CD8-positive, alpha-beta memory T cell (primary cell): Measurements from ENCODE around the gene PGS1. TPM values are rescaled to one million over a fixed set of nuclear protein-coding genes. Genes with fewer than 3 reads are reported as not detected.

ENCODE experiments used
- CTCF ChIA-PET: fragments of 350-600 bp; sonication (Branson Sonifier 250); formaldehyde crosslinking; loops from one replicate; lab custom pipeline; 2021; ENCODE audit warnings: antibody characterized with exemption; lab: Charles Lee
- POLR2A ChIA-PET: fragments of 350-600 bp; sonication (Branson Sonifier 250); formaldehyde crosslinking; loops from one replicate; lab custom pipeline; 2021; ENCODE audit warnings: antibody characterized with exemption; lab: Charles Lee
- DNase-seq, 5 donors: peaks; one replicate each; pipeline versions ENCODE4 v3.0.0 to v3.0.0-alpha.2; 2020 to 2022; ENCODE audit warnings: mixed read lengths in 1 of 5
- H3K27ac ChIP-seq: one replicate; pipeline ENCODE4 v1.7.0; 2013; ENCODE audit warnings: low read depth, mild to moderate bottlenecking, low read length, moderate library complexity
- H3K27me3 ChIP-seq: 2 replicates; pipeline ENCODE4 v1.7.0; 2013; ENCODE audit warnings: low read length, mild to moderate bottlenecking; ENCODE audit not compliant: insufficient read depth, poor library complexity, severe bottlenecking
- H3K36me3 ChIP-seq: 2 replicates; pipeline ENCODE4 v1.7.0; 2013; ENCODE audit warnings: mild to moderate bottlenecking, low read length, moderate library complexity; ENCODE audit not compliant: insufficient read depth
- H3K4me1 ChIP-seq: 2 replicates; pipeline ENCODE4 v1.7.0; 2013; ENCODE audit warnings: mild to moderate bottlenecking, low read length, moderate library complexity; ENCODE audit not compliant: insufficient read depth
- H3K4me3 ChIP-seq: 2 replicates; pipeline ENCODE4 v1.7.0; 2013; ENCODE audit warnings: mild to moderate bottlenecking, low read length
- H3K9me3 ChIP-seq: 2 replicates; pipeline ENCODE4 v1.7.0; 2013; ENCODE audit warnings: mild to moderate bottlenecking, low read length
- H3K27ac Mint-ChIP-seq, 8 donors: one replicate each; pipeline ENCODE4 v1.8.0; 2020 to 2021; ENCODE audit warnings: mixed read lengths in 8 of 8, mild to moderate bottlenecking in 6 of 8, inconsistent platforms in 3 of 8, moderate library complexity in 3 of 8
- H3K27me3 Mint-ChIP-seq, 2 donors: one replicate each; pipeline ENCODE4 v1.8.0; 2020 to 2021; ENCODE audit warnings: mixed read lengths in 2 of 2, mild to moderate bottlenecking in 1 of 2, moderate library complexity in 1 of 2
- H3K36me3 Mint-ChIP-seq, 3 donors: one replicate each; pipeline ENCODE4 v1.8.0; 2020 to 2021; ENCODE audit warnings: mixed read lengths in 3 of 3, inconsistent platforms in 1 of 3, mild to moderate bottlenecking in 1 of 3
- H3K4me1 Mint-ChIP-seq, 3 donors: one replicate each; pipeline ENCODE4 v1.8.0; 2020 to 2021; ENCODE audit warnings: mixed read lengths in 3 of 3, inconsistent platforms in 1 of 3, mild to moderate bottlenecking in 1 of 3
- H3K4me3 Mint-ChIP-seq, 7 donors: one replicate each; pipeline ENCODE4 v1.8.0; 2020 to 2021; ENCODE audit warnings: mixed read lengths in 7 of 7, mild to moderate bottlenecking in 6 of 7, moderate library complexity in 4 of 7, inconsistent platforms in 2 of 7
- H3K9me3 Mint-ChIP-seq, 5 donors: one replicate each; pipeline ENCODE4 v1.8.0; 2020 to 2022; ENCODE audit warnings: mixed read lengths in 5 of 5, mild to moderate bottlenecking in 3 of 5, moderate library complexity in 2 of 5, inconsistent platforms in 1 of 5
- polyA plus RNA-seq: library from polyadenylated mRNA; unstranded; fragments of 300-500 nt; fragmentation: Illumina TruSeq; gene quantifications from one replicate; pipeline ENCODE4 v1.2.3, GENCODE V29; 2021
- total RNA-seq, 2 experiments: library from RNA; stranded (reverse); gene quantifications; one replicate each; pipeline ENCODE4 v1.2.3, GENCODE V29; 2021

Gene PGS1
- total and polyA plus RNA-seq, 3 experiments from 2014 or later: 31.5 to 51.5 (median 48.2) TPM

GRCh38 chr17:78357672-78358537 lies 20.5 kb upstream of the PGS1 start:
- CTCF ChIA-PET: interaction anchor here (1.1 to 2.9 kb wide), 7 partner anchors 12 to 106 kb away, joined by 3 to 9 read pairs (median 5); no protein-coding TSS in a partner anchor
- H3K27me3 ChIP-seq: no peaks in the 10 kb centered on the region
- Mint-ChIP-seq H3K9me3 (no peaks in the 10 kb centered on the region), H3K4me1 (peaks cover 51 to 68% (median 54%) of the 10 kb centered on the region in 3 donors), H3K4me3 (peak overlapping the region; percentile 70 to 90 (median 81)), H3K36me3 (peaks cover 0 to 15% (median 0%) of the 10 kb centered on the region in 3 donors), H3K27ac (peak overlapping the region; percentile 65 to 100 (median 96)), H3K27me3 (no peaks in the 10 kb centered on the region)
- peaks cover 61% of the 10 kb centered on the region for H3K4me1 ChIP-seq
- DNase-seq: no peak
- peak overlapping the region; percentile 90 for H3K4me3 ChIP-seq
- H3K27ac ChIP-seq: peak overlapping the region; percentile 86
- peaks cover 15% of the 10 kb centered on the region for H3K36me3 ChIP-seq
- POLR2A ChIA-PET: interaction anchor here (1.3 kb wide), 1 partner anchor 14 kb away, joined by 5 read pairs; no protein-coding TSS in a partner anchor
- no peaks in the 10 kb centered on the region for H3K9me3 ChIP-seq

GRCh38 chr17:78358538-78359320 lies 19.7 kb upstream of the PGS1 start:
- POLR2A ChIA-PET: interaction anchor here (1.3 kb wide), 2 partner anchors 15 to 25 kb away, joined by 3 to 5 read pairs; no protein-coding TSS in a partner anchor
- DNase-seq: peak in 2 of 5 donors; percentile 29 to 39
- no peaks in the 10 kb centered on the region for H3K9me3 ChIP-seq
- H3K27ac Mint-ChIP-seq: peak overlapping the region in 7 of 8 donors; percentile 81 to 100 (median 97)
- H3K4me1 ChIP-seq: peaks cover 54% of the 10 kb centered on the region
- H3K27me3 Mint-ChIP-seq: no peaks in the 10 kb centered on the region
- CTCF ChIA-PET: interaction anchor here (0.9 to 2.9 kb wide), 9 partner anchors 12 to 108 kb away, joined by 3 to 9 read pairs (median 4); no protein-coding TSS in a partner anchor
- H3K27ac ChIP-seq: peak overlapping the region; percentile 86
- peak overlapping the region; percentile 76 to 90 (median 81) for H3K4me3 Mint-ChIP-seq
- peaks cover 15% of the 10 kb centered on the region for H3K36me3 ChIP-seq
- no peaks in the 10 kb centered on the region for H3K9me3 Mint-ChIP-seq
- H3K27me3 ChIP-seq: no peaks in the 10 kb centered on the region
- peak overlapping the region; percentile 90 for H3K4me3 ChIP-seq
- peaks cover 45 to 61% (median 47%) of the 10 kb centered on the region in 3 donors for H3K4me1 Mint-ChIP-seq
- peaks cover 0 to 15% (median 0%) of the 10 kb centered on the region in 3 donors for H3K36me3 Mint-ChIP-seq

- peak overlapping the region; percentile 90 for H3K4me3 ChIP-seq
- no peaks in the 10 kb centered on the region for H3K9me3 ChIP-seq
- H3K9me3 Mint-ChIP-seq: no peaks in the 10 kb centered on the region
- peaks cover 47% of the 10 kb centered on the region for H3K4me1 ChIP-seq
- H3K36me3 Mint-ChIP-seq: peaks cover 0 to 15% (median 0%) of the 10 kb centered on the region in 3 donors
- H3K27ac Mint-ChIP-seq: peak overlapping the region in 6 of 8 donors; percentile 22 to 95 (median 72)
- H3K27me3 Mint-ChIP-seq: no peaks in the 10 kb centered on the region
- H3K4me3 Mint-ChIP-seq: peak overlapping the region; percentile 76 to 90 (median 80)
- H3K36me3 ChIP-seq: peaks cover 15% of the 10 kb centered on the region
- POLR2A ChIA-PET: interaction anchor here (1.3 to 1.4 kb wide), 3 partner anchors 15 to 108 kb away, joined by 3 to 5 read pairs (median 5); no protein-coding TSS in a partner anchor
- H3K4me1 Mint-ChIP-seq: peaks cover 40 to 54% (median 41%) of the 10 kb centered on the region in 3 donors
- no peak for DNase-seq
- H3K27ac ChIP-seq: peak overlapping the region; percentile 86
- no peaks in the 10 kb centered on the region for H3K27me3 ChIP-seq
- CTCF ChIA-PET: interaction anchor here (0.9 to 3.7 kb wide), 9 partner anchors 13 to 109 kb away, joined by 3 to 27 read pairs (median 4); no protein-coding TSS in a partner anchor
Observed at GRCh38 chr17:78359321-78359996, 19.0 kb upstream of the PGS1 start.

- H3K36me3 Mint-ChIP-seq: peaks cover 0 to 15% (median 0%) of the 10 kb centered on the region in 3 donors
- peaks cover 44% of the 10 kb centered on the region for H3K4me1 ChIP-seq
- peak within 1 kb of the TSS; percentile 80 to 98 (median 87) for H3K4me3 Mint-ChIP-seq
- POLR2A ChIA-PET: interaction anchor here (1.3 to 1.4 kb wide), 2 partner anchors 26 to 108 kb away, joined by 3 to 5 read pairs; no protein-coding TSS in a partner anchor
- no peaks in the 10 kb centered on the region for H3K27me3 ChIP-seq
- H3K36me3 ChIP-seq: peaks cover 15% of the 10 kb centered on the region
- CTCF ChIA-PET: interaction anchor here (1.1 to 3.7 kb wide), 14 partner anchors 10 to 460 kb away, joined by 3 to 27 read pairs (median 8); no protein-coding TSS in a partner anchor
- H3K9me3 Mint-ChIP-seq: no peaks in the 10 kb centered on the region
- H3K9me3 ChIP-seq: no peaks in the 10 kb centered on the region
- peak within 1 kb of the TSS; percentile 77 to 100 (median 92) for H3K27ac Mint-ChIP-seq
- peak within 1 kb of the TSS; percentile 86 for H3K27ac ChIP-seq
- H3K4me1 Mint-ChIP-seq: peaks cover 36 to 51% (median 40%) of the 10 kb centered on the region in 3 donors
- H3K4me3 ChIP-seq: peak within 1 kb of the TSS; percentile 90
- no peaks in the 10 kb centered on the region for H3K27me3 Mint-ChIP-seq
- peak; percentile 90 to 96 (median 92) for DNase-seq
Observed at GRCh38 chr17:78359997-78360370, 18.5 kb upstream of the PGS1 start, which contains the start of gene SOCS3. TSS of gene SOCS3 (minus strand) at chr17:78360077. CDS start at chr17:78359095, 982 bp downstream.

GRCh38 chr17:78360371-78361224 lies 17.9 kb upstream of the PGS1 start:
- H3K4me1 Mint-ChIP-seq: peaks cover 30 to 47% (median 36%) of the 10 kb centered on the region in 3 donors
- H3K4me3 ChIP-seq: peak overlapping the region; percentile 67
- H3K27ac ChIP-seq: peak overlapping the region; percentile 72
- H3K9me3 ChIP-seq: no peaks in the 10 kb centered on the region
- peaks cover 40% of the 10 kb centered on the region for H3K4me1 ChIP-seq
- peak overlapping the region; percentile 53 to 96 (median 86) for H3K27ac Mint-ChIP-seq
- H3K4me3 Mint-ChIP-seq: peak overlapping the region; percentile 80 to 98 (median 87)
- ChIA-PET POLR2A (interaction anchor here (1.0 to 1.4 kb wide), 2 partner anchors 16 to 109 kb away, joined by 3 to 5 read pairs; no protein-coding TSS in a partner anchor), CTCF (interaction anchor here (0.9 to 3.7 kb wide), 24 partner anchors 9 to 459 kb away, joined by 3 to 27 read pairs (median 6); no protein-coding TSS in a partner anchor)
- peaks cover 0 to 15% (median 0%) of the 10 kb centered on the region in 3 donors for H3K36me3 Mint-ChIP-seq
- H3K9me3 Mint-ChIP-seq: no peaks in the 10 kb centered on the region
- peaks cover 15% of the 10 kb centered on the region for H3K36me3 ChIP-seq
- peak; percentile 78 to 89 (median 85) for DNase-seq
- no peaks in the 10 kb centered on the region for H3K27me3 ChIP-seq
- H3K27me3 Mint-ChIP-seq: no peaks in the 10 kb centered on the region

GRCh38 chr17:78361225-78361701 lies 17.2 kb upstream of the PGS1 start:
- Histone ChIP-seq H3K9me3 (no peaks in the 10 kb centered on the region), H3K4me1 (peaks cover 34% of the 10 kb centered on the region), H3K36me3 (peaks cover 15% of the 10 kb centered on the region), H3K27me3 (no peaks in the 10 kb centered on the region), H3K27ac (no peak overlapping the region), H3K4me3 (no peak overlapping the region)
- DNase-seq: no peak
- H3K27me3 Mint-ChIP-seq: no peaks in the 10 kb centered on the region
- peaks cover 24 to 41% (median 29%) of the 10 kb centered on the region in 3 donors for H3K4me1 Mint-ChIP-seq
- ChIA-PET CTCF (interaction anchor here (0.9 to 3.7 kb wide), 23 partner anchors 8 to 459 kb away, joined by 3 to 27 read pairs (median 6); no protein-coding TSS in a partner anchor), POLR2A (interaction anchor here (1.0 to 1.4 kb wide), 2 partner anchors 17 to 110 kb away, joined by 3 to 5 read pairs; no protein-coding TSS in a partner anchor)
- H3K27ac Mint-ChIP-seq: peak overlapping the region in 7 of 8 donors; percentile 21 to 93 (median 82)
- peaks cover 0 to 15% (median 0%) of the 10 kb centered on the region in 3 donors for H3K36me3 Mint-ChIP-seq
- H3K9me3 Mint-ChIP-seq: no peaks in the 10 kb centered on the region
- H3K4me3 Mint-ChIP-seq: peak overlapping the region; percentile 32 to 98 (median 60)
